HG03103 (cell line): ENCODE results near the gene CDS1.
"Not testable (repeated sequence)": the region's sequence is repeated elsewhere in the genome, so short reads cannot be mapped to it uniquely, and the experiment has no call there.

Experiments used
- ATAC-seq: cut with Tn5 transposase; IDR thresholded peaks from one replicate; pipeline ENCODE4 v1.9.1; 2021; ENCODE audit warnings: low read depth; ENCODE audit not compliant: unreplicated experiment

CDS1 gene

GRCh38 chr4:84606645-84607044, 23.7 kb downstream of the CDS1 start:
- no peak for ATAC-seq

DNA sequence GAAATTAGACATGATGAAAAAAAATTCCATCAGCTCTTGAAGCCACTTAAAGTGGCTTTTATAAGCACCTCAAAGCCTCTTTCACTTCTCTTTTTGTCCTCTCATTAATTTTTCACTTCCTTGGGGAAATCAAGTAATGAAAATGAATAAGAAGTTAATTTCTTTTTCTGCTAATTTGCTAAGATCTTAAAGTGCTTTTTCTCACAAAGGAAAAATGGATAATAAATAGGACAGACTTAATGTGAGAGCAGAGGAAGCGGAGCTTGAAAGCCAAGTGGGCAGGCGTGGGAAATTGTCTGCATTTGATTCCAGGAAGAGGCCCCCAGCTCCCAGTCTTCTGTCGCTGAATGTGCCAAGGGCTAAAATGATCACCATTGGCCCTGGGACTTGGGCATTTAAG, 28.6 kb downstream of the CDS1 start:
- ATAC-seq: no peak

DNA sequence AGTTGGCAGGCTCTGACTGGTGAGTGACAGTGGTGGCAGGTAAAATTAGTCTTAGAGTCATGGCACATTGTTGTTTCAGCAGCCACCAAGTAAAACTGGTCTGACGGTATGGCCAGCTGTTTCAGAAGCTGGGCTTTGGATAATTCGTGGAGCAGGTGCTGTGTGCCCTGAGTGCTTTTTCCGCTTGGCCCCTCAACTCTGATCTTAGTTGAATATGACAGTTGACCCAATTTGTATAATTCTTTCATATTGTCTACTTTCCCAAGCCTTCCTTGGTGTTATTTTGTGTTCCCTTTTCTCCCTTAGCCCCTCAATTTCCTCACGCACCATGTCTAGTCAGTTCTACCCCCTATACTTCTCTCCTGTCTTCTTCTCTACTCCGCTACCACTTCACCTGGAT, 32.0 kb downstream of the CDS1 start:
- ATAC-seq: no peak

DNA sequence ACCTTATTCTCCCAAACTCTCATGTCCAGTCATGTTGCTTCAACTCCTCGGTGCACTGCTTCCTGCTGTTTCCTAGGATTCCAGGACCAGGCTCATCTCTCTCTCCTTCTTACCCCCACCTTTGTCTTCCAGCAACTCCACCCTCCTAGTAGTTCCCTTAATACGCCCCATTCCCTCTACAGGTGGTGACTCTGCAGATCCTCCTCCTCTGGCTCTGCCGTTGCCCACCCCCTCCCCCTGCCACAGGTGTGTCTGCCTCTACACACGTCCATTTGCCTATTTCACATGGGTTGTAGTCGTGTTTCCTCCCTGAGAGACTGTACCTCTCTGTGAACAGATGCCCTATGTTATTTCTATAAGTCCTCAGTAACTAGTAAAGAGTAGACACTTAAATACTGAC, 32.4 kb downstream of the CDS1 start:
- no peak for ATAC-seq

DNA sequence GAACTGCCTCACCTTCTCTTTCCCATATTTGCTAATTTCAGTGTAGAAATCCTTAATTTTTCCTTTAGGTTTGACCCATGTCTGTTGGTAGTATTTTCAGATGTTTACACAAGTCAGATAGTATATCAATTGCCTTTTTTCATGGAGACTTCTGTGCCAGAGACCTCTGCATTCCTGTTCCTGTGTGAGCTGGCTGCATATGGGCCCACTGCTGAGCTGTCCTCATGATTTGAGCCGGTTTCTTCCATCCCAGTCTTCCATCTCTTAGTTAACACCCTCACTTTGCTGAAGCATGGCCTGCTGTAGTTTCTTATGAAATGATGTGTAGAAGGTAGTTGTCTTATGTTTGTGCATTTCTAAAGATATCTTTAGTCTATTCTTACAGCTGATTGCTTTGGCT, 40.0 kb downstream of the CDS1 start:
- no peak for ATAC-seq

DNA sequence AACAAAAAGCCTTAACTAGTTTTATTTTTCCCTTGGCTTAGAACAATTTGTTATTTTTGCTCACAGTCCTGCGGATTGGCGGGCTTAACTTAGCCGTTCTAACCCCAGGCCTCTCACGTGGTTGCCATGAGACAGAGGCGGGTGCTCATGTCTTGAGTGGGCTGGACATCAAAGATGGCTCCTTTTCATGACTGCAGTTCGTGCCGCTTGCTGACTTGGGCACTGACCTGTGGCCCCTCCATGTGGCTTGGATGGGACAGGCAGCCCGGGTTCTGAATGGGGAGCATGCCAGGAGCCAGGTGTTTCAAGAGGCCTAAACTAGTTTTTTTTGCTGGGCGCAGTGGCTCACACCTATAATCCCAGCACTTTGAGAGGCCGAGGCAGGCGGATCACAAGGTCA, 40.7 kb downstream of the CDS1 start:
- no peak for ATAC-seq

DNA sequence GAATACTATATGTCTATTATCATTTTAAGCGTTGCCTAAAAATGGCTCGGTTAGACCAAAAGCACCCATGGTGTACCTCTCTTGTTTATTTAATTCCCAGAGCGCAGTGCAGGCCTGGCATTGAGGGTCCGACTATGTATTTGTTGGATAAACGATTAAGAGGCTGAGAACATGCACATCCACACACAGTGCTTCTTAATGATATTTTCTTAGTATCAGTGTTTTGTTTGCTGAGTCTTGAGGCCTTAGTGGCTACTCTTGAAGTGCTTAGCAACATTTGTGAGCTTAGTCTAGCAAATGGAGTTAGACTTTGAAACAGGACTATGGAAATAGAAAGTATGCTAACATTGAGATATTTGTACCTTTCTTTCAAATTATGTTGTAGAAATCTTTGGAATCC, 43.7 kb downstream of the CDS1 start:
- ATAC-seq: no peak

DNA sequence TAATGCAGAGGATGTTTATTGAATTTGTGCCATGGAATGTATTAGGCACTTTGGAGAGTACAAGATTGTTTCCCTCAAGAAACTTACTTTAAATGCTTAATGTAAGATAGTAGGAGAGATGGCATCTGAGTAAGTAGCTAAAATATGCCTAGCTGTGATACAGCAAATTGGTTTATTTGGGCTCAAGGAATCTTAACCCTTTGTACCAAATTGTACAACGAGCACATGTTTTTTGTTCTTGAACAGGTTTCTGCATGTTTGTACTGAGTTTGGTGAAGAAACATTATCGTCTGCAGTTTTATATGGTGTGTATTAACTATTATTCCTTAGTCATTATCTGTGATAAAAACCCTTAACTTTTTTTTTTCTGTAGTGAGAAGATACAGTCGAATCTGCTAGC, 48.6 kb downstream of the CDS1 start:
- ATAC-seq: no peak

GRCh38 chr4:84632092-84632491, 49.2 kb downstream of the CDS1 start:
- ATAC-seq: no peak

- ATAC-seq: no peak
These were observed 52.0 kb downstream of the CDS1 start for GRCh38 chr4:84634961-84635360.

GRCh38 chr4:84638092-84638491, 55.2 kb downstream of the CDS1 start:
- no peak for ATAC-seq

DNA sequence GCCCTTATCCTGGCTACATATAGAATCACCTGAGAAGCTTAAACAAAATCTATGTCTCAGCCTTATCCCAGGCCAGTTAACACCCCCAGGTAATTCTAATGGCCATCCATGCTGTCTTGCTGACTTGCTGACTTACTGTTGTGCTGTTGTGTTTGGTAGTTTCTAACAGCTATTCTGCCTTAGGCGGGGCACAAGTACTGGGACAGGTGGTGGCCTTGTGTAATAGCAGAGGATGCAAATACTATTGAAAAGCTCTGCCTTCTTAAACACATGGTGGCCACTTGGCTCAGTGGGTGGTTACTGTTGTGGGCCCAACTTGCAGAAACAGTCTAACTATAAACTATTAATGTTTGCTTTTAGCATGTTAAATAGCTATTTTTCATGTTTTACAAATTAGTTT, 56.2 kb downstream of the CDS1 start:
- no peak for ATAC-seq

DNA sequence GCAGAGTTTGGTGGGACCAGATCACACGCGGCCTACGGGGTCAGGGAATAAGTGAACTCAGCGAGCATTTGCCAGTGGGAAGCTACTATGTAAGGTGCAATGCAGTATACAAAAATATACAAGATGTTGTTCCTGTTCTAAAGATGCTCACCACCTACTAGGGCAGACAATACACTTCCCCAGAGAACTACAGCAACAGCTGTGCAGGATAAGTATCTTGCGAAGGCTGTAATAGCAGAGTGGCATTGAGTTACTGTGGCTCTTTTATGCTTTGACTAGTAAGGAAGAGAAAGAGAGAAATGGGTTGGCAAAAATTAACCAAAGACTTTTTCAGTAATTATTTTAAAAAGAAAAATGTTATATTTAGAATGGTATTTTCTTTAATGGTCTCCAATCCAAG, 61.2 kb downstream of the CDS1 start:
- no peak for ATAC-seq

DNA sequence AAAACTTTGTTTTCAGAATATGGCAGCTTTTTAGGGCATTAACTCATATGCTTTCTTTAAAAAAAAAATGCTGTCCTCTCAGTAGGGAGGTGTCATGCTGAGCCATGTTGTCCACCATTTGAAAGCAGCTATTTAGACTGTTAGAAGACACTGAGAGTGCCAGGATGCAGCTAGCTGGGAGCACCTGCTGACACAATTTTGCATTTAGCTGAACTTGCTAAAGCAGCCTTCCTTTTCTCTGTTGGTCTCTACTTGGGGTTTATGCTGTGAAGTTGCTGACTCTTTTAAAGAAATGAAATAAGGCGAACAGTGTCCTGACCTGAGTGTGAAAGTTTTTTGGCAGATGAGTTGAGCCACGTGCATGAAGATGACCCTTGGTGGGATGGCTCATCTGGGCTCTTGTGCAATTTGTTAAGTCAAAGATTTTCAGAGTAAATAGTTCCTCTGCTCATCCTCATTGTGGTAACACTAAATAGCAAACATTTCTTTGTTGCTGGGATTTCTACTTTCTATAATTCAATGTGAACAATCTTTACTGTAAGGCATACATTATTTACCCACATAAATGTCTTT, 64.5 kb downstream of the CDS1 start:
- ATAC-seq: no peak

DNA sequence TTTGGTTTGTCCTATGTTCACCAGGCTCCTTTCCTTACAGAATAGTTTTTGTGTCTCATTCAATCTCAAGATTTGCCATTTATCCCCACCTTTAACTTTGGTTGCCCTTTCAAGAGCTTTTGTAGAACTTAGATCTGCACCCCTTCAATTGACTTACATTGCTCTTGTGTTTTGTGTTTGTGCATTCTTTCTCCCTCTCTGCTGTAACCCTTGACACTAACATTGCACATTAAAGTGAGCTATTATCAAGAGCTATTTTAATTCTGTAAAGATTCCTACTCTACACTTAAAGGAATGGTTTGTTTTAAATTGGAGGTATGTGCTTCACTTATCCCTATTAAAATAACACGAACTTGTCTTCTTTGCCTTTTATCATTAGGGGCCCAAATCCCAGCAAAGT, 65.3 kb downstream of the CDS1 start:
- no peak for ATAC-seq

- ATAC-seq: no peak
These were observed 66.1 kb downstream of the CDS1 start for GRCh38 chr4:84648863-84649647.

DNA sequence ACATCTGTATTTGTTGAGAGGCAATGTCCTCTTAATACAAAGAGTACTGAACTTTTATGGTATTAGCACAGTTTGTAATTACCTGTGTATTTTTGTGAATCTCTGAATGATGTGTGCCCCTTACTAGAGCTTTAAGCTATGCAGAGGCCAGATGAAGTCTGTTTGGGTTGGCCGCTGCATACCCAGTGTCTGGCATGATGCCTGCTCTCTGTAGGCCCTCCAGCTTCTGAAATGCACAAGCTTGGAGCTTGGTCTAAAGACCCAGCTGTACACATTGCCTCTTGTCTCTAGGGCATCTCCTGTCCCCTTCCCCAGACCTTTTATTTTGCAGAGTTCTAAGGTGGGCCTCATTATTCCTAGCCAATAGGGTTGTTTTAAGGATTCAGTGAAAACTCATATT, 68.6 kb downstream of the CDS1 start:
- ATAC-seq: no peak

DNA sequence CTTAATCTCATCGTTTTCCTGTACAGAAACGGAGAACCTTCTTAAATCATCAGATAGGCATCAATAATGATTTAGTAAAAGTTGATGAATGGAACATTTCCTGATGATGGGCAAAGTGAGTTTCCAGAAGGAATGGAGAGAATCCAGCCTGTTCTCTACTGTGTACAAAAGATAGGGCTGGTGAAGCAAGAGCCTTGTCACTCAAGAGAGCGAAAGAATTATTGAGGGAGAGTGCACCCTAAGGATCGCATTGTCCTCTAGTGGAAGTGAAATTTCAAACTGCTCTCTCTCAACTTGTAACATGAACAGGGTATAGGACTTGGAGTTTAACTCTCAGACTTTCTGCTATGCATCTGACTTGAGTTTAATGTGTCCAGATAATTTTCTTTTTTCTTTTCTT, 69.6 kb downstream of the CDS1 start:
- no peak for ATAC-seq

- ATAC-seq: no peak
These were observed 77.7 kb downstream of the CDS1 start for GRCh38 chr4:84660606-84661005.

GRCh38 chr4:84661191-84661939, 78.4 kb downstream of the CDS1 start:
- no peak for ATAC-seq

DNA sequence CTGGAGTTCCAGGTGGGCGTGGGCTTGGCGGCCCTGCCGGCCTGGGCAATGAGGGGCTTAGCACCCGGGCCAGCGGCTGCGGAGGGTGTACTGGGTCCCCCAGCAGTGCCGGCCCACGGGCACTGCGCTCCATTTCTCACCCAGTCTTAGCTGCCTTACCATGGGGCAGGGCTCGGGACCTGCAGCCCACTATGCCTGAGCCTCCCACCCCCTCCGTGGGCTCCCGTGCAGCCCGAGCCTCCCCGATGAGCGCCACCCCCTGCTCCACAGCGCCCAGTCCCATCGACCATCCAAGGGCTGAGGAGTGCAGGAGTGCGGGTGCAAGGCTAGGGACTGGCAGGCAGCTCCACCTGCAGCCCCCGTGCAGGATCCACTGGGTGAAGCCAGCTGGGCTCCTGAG, 81.8 kb downstream of the CDS1 start:
- ATAC-seq: not testable (repeated sequence)

DNA sequence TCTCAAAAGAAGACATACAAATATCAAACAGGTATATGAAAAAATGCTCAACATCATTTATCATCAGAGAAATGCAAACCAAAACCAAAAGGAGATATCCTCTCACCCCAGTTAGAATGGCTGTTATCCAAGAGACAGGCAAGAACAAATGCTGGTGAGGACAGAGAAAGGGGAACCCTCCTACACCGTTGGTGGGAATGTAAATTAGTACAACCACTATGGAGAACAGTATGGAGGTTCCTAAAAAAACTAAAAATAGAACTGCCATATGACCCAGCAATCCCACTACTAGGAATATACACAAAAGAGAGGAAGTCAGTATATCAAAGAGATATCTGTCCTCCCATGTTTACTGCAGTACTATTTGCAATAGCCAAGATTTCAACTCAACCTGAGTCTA, 83.5 kb downstream of the CDS1 start:
- ATAC-seq: no peak
